Kidney (tissue), 14 donors: ENCODE data around the gene SPHK2. TPM values are rescaled to one million over a fixed set of nuclear protein-coding genes. Genes with fewer than 3 reads are reported as not detected.

Source experiments
- DNase-seq, 5 donors: peaks; one replicate each; pipeline ENCODE4 v3.0.0-alpha.2; 2013 to 2020
- FAIRE-seq: peaks from 2 replicates; lab custom pipeline; 2012; peaks lifted over from hg19 to GRCh38; lab: Jason Lieb, UNC
- H3K27ac ChIP-seq, 2 donors: one replicate each; pipeline ENCODE4 v1.7.0; 2013; ENCODE audit warnings: low read depth in 2 of 2, low read length in 2 of 2, inconsistent platforms in 1 of 2
- H3K27me3 ChIP-seq: one replicate; pipeline ENCODE4 v1.7.1; 2013; ENCODE audit warnings: low read length, inconsistent platforms; ENCODE audit not compliant: control insufficient read depth, insufficient read depth
- H3K36me3 ChIP-seq, 3 donors: one replicate each; pipeline versions ENCODE4 v1.7.0 to v1.7.1; 2013; ENCODE audit warnings: low read length in 3 of 3, control low read depth in 1 of 3, inconsistent platforms in 1 of 3; ENCODE audit not compliant: insufficient read depth in 3 of 3, control insufficient read depth in 2 of 3
- H3K4me1 ChIP-seq, 3 donors: one replicate each; pipeline versions ENCODE4 v1.7.0 to v1.7.1; 2013; ENCODE audit warnings: low read length in 3 of 3, inconsistent platforms in 1 of 3, low read depth in 1 of 3; ENCODE audit not compliant: control insufficient read depth in 2 of 3, insufficient read depth in 2 of 3
- H3K4me3 ChIP-seq, 3 donors: one replicate each; pipeline versions ENCODE4 v1.7.0 to v1.8.1; 2013; ENCODE audit warnings: low read length in 3 of 3, control low read depth in 1 of 3, inconsistent platforms in 1 of 3
- H3K9ac ChIP-seq, 3 donors: one replicate each; pipeline versions ENCODE4 v1.7.0 to v1.7.1; 2013; ENCODE audit warnings: low read length in 3 of 3, control low read depth in 1 of 3, inconsistent platforms in 1 of 3
- H3K9me3 ChIP-seq, 3 donors: one replicate each; pipeline versions ENCODE4 v1.7.0 to v1.7.1; 2013; ENCODE audit warnings: low read length in 3 of 3, control low read depth in 1 of 3, inconsistent platforms in 1 of 3; ENCODE audit not compliant: control insufficient read depth in 2 of 3, insufficient read depth in 1 of 3
- intact Hi-C: fragments of 100-400 bp; cut with DNase I; formaldehyde crosslinking; loops from one replicate; pipeline ENCODE4 v1.11.1; 2022
- polyA plus RNA-seq: library from polyadenylated mRNA; stranded (reverse); fragments of 350-450 nt; fragmentation: Illumina TruSeq; extraction: RNeasy Lipid Tissue Mini Kit (QIAGEN cat#74804); gene quantifications from one replicate; pipeline ENCODE4 v1.2.3, GENCODE V29; 2014; ENCODE audit warnings: low read depth, low replicate concordance; ENCODE audit not compliant: insufficient read depth
- total RNA-seq: library from RNA; stranded (reverse); fragmentation: NEBNext Ultra II Directional; extraction: Animal tissue kit (Norgen Biotek cat#: 25700); gene quantifications from one replicate; pipeline ENCODE4 v1.2.1, GENCODE V29; 2021
- TF ChIP-seq, protein P1 (sequence below): IDR thresholded peaks from 3 replicates; pipeline ENCODE4 v1.5.1; 2012; ENCODE audit warnings: mild to moderate bottlenecking, moderate library complexity, borderline replicate concordance; ENCODE audit not compliant: insufficient read depth; ENCODE audit errors: extremely low read depth
- donor health status: control.
- donor health status: control.
- donor health status: control.
- donor health status: control.
- donor health status: control.
- donor health status: DM: yes; HTN: yes; CAD: no.
- donor health status: Normal renal cell carcinoma (clear cell type).

Gene SPHK2
- total and polyA plus RNA-seq, 2 donors from 2014 or later: 23.3 to 37.2 TPM

DNA sequence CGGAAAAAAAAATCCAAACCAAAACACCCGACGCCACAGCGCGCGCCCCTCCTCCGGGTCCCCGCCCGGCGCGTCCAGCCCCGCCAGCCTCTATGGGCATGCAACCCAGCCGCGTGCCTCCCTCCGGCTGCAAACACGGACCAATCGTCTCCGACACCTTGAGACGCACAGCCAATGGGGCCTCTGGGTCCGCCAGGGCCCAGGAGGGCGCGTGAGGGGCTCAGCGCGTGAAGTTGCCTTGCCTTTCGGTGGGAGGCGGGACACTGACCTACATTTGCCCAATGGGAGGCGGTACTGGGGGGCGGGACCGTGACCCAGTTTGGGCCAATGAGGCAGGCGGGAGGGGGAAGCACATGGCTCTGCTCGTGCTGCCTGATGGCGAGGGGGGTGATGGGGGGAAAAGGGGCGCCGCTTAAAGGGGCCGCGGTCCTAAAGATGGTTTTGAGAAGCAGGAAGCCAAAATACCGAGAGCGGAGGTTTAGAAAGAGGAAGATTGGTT lies 18.2 kb downstream of the SPHK2 start:
- DNase-seq (peak; percentile 100), FAIRE-seq (peak; percentile 66)
- TF ChIP-seq, protein P1, sequence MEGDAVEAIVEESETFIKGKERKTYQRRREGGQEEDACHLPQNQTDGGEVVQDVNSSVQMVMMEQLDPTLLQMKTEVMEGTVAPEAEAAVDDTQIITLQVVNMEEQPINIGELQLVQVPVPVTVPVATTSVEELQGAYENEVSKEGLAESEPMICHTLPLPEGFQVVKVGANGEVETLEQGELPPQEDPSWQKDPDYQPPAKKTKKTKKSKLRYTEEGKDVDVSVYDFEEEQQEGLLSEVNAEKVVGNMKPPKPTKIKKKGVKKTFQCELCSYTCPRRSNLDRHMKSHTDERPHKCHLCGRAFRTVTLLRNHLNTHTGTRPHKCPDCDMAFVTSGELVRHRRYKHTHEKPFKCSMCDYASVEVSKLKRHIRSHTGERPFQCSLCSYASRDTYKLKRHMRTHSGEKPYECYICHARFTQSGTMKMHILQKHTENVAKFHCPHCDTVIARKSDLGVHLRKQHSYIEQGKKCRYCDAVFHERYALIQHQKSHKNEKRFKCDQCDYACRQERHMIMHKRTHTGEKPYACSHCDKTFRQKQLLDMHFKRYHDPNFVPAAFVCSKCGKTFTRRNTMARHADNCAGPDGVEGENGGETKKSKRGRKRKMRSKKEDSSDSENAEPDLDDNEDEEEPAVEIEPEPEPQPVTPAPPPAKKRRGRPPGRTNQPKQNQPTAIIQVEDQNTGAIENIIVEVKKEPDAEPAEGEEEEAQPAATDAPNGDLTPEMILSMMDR: peak; percentile 14
- H3K9ac ChIP-seq: peak overlapping the region; percentile 59 to 94 (median 91)
- peak overlapping the region; percentile 81 to 93 (median 85) for H3K4me3 ChIP-seq
- H3K9me3 ChIP-seq: no peaks in the 10 kb centered on the region
- H3K36me3 ChIP-seq: peaks cover 0 to 2% (median 0%) of the 10 kb centered on the region in 3 donors
- H3K4me1 ChIP-seq: peaks cover 8 to 32% (median 29%) of the 10 kb centered on the region in 3 donors
- intact Hi-C loops: no loop called here
- no peaks in the 10 kb centered on the region for H3K27me3 ChIP-seq
- peak overlapping the region; percentile 98 to 99 for H3K27ac ChIP-seq

DNA sequence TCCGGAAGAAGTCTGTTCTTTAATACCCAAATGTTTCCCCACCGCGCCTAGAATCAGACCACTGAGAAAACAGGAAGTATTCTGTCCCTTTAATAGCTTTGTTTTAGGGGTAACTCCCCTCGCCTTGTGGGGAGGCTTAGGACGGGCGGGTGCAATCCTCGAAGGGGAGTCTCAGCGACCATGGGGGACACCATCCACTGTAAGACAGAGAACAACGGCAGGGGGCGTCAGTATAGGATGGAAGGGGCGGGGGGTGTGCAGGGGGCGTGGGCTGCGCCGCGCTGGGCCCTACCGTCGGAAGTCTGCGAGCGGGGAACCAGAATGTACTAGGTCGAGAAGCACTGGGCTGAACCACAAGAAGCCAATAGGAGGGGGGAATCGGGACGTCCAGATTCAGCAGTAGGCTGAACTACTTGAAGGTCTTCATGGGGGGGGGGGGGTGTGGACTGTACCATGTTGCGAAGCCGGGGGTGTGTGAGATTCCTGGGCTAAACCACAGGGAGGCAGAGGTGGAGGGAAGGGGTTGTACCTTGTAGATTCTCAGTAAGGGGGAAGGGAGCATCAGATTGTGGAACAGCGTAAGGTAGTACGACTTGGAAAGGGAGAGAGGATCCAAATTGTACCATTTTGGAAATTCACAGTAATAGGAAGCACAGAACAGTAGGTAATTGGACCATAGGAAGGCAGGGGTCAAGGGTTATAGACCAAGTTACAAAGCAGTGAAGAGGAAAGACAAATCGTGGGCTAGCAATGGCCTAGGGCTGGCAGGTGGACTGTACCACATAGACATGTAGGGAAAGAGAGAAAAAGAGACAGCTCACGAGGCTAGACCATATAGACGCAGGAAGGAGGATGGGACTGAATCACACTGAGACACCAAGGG lies 18.9 kb downstream of the SPHK2 start:
- intact Hi-C loops: no loop called here
- Histone ChIP-seq H3K27me3 (no peaks in the 10 kb centered on the region), H3K9ac (peak overlapping the region; percentile 77 to 94 (median 91)), H3K9me3 (no peaks in the 10 kb centered on the region), H3K4me1 (peaks cover 8 to 26% (median 23%) of the 10 kb centered on the region in 3 donors), H3K4me3 (peak overlapping the region; percentile 81 to 93 (median 85)), H3K36me3 (peaks cover 0 to 2% (median 0%) of the 10 kb centered on the region in 3 donors), H3K27ac (peak overlapping the region; percentile 98 to 99)
- DNase-seq: peak; percentile 95 to 98 (median 97)
- TF ChIP-seq, protein P1: no peak
- no peak for FAIRE-seq

DNA sequence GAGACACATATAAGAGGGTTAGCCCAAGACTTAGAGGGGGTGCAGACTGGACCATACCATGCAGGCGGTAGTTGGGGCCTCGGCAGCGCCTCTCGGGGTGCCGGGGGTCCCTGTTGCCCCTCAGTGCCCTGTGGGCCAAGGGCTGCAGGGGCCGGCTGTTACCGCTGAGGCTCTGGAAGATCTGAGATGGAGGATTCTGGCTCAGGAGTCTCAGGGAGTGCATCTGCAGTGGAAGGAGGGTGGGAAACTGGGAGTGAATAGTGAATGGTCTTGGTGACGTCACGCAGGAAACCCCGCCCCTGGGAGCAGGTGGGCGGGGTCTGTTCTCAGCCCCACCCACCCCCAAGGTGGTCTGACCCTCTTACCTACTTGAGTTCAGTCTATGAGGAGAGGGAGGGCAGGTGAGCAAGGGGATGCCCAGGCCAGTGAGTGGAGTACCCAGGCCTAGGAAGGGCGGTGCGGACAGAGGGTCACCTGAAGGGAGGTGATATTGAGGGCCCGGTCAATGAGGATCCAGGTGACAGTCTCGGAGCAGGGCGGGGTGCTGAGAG lies 19.6 kb downstream of the SPHK2 start:
- Histone ChIP-seq H3K36me3 (no peaks in the 10 kb centered on the region), H3K27me3 (no peaks in the 10 kb centered on the region), H3K9ac (peak overlapping the region in 1 of 3 donors; percentile 75), H3K9me3 (no peaks in the 10 kb centered on the region), H3K27ac (peak overlapping the region; percentile 89 to 99), H3K4me1 (peaks cover 8 to 19% (median 16%) of the 10 kb centered on the region in 3 donors), H3K4me3 (peak overlapping the region in 2 of 3 donors; percentile 70 to 93)
- DNase-seq (peak in 2 of 5 donors; percentile 86 to 88), FAIRE-seq (no peak)
- intact Hi-C loops: no loop called here
- TF ChIP-seq, protein P1: no peak
